Measurements from ENCODE around the gene FOXG1. TPM values are rescaled to one million over a fixed set of nuclear protein-coding genes. Genes with fewer than 3 reads are reported as not detected.

The FOXG1 gene
- total and polyA plus RNA-seq, 2 of the 4 experiments (the other 2 are of a cell fraction): not detected

DNA sequence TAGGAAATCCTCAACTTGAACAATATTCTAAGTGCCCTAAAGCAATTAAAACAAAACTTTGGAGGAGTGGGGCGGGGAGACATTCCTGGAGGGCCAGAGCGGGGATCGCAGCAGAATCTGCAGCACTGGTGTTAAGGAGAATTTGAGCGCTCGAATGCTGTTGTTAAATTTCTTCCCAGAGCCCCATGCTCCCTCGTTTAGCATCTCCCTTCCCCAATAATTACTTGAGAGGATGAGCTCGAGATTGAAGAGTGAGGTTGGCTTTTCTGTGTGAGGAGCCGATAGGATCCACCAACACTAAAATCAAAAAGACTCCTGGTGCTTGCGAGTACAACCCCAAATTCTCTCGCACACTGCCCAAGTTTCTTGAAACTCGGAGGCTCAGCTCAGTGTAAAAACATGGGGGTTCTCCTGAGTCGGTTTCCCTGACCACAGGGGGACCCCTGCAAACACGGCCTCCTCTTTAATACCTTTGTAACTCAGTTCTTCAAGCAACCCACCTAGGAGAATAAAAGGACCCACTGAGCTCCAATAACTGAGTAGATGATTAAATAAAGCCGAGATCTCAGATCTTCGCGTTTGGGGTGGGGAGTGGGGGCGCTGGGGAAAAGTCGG is 10.2 kb upstream of the FOXG1 start:
- H2BK5ac ChIP-seq (ENCODE audit: low read depth, low read length, poor library complexity, severe bottlenecking): no peak overlapping the region
- no peaks in the 10 kb centered on the region for H3K9me1 ChIP-seq (ENCODE audit: insufficient read depth, low read length)
- H2BK20ac ChIP-seq (ENCODE audit: low read depth, low read length): no peak overlapping the region
- H3K4me1 ChIP-seq (ENCODE audit: control insufficient read depth, insufficient read depth, low read length): no peaks in the 10 kb centered on the region
- H3K27me3 ChIP-seq (ENCODE audit: control insufficient read depth, insufficient read depth, low read length): peaks cover 61% of the 10 kb centered on the region
- dilution Hi-C loops (cut with HindIII; ENCODE audit: low sequenced_read_pairs, unreplicated experiment): loop anchor here (10.0 kb wide), 1 partner anchor 778 kb away; no protein-coding TSS in a partner anchor
- H3K27ac ChIP-seq (ENCODE audit: insufficient read depth, low read length): no peak overlapping the region
- H3K79me1 ChIP-seq (ENCODE audit: low read depth in 1 of 2, low read length in 2 of 2): no peaks in the 10 kb centered on the region
- no peak overlapping the region for H3K4me3 ChIP-seq (ENCODE audit: insufficient read depth, low read depth, low read length)
- POLR2A ChIA-PET (ENCODE audit: unreplicated experiment): interaction anchor here (0.7 kb wide), 1 partner anchor 507 kb away, joined by 16 read pairs; no protein-coding TSS in a partner anchor
- H2BK120ac ChIP-seq (ENCODE audit: low read depth, low read length): no peak overlapping the region
- intact Hi-C loops (cut with micrococcal nuclease): loop anchor here (5.0 to 10.0 kb wide), 2 partner anchors 1168 to 1251 kb away; partner anchors contain the start of gene PRKD1
- no peak overlapping the region for H3K18ac ChIP-seq (ENCODE audit: low read depth, low read length)
- H2AK9ac ChIP-seq (replicated peaks; ENCODE audit: low read depth, low read length, poor library complexity): no peak overlapping the region
- no TSS peak for BruUV-seq (replicated peaks)
- H4K20me1 ChIP-seq (ENCODE audit: insufficient read depth, low read length): no peaks in the 10 kb centered on the region
- H3K14ac ChIP-seq (replicated peaks; ENCODE audit: low read depth, low read length): no peak overlapping the region
- H4K8ac ChIP-seq (ENCODE audit: low read depth in 2 of 2, low read length in 2 of 2): no peak overlapping the region
- in situ Hi-C loops (cut with MboI; ENCODE audit: low sequenced_read_pairs): loop anchor here (10.0 to 25.0 kb wide), 2 partner anchors 1256 to 1458 kb away; no protein-coding TSS in a partner anchor
- H3K56ac ChIP-seq (ENCODE audit: extremely low read depth, insufficient read depth, low read length): no peak overlapping the region
- H2AFZ ChIP-seq (replicated peaks; ENCODE audit: low read length, poor library complexity): no peak overlapping the region
- no peak overlapping the region for H4K91ac ChIP-seq (ENCODE audit: insufficient read depth, low read depth, low read length)
- no peak for ATAC-seq (ENCODE audit: low read depth)
- H3K4ac ChIP-seq (ENCODE audit: low read depth, low read length): no peak overlapping the region
- no peak overlapping the region for H3K23ac ChIP-seq (ENCODE audit: low read depth, low read length)
- no peaks in the 10 kb centered on the region for H3K36me3 ChIP-seq (ENCODE audit: control insufficient read depth, insufficient read depth, low read length)
- TF ChIP-seq, protein P1, sequence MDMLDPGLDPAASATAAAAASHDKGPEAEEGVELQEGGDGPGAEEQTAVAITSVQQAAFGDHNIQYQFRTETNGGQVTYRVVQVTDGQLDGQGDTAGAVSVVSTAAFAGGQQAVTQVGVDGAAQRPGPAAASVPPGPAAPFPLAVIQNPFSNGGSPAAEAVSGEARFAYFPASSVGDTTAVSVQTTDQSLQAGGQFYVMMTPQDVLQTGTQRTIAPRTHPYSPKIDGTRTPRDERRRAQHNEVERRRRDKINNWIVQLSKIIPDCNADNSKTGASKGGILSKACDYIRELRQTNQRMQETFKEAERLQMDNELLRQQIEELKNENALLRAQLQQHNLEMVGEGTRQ (IDR thresholded peaks at IDR 0.05; ENCODE audit: low read depth, low read length): no peak
- no peak for TF ChIP-seq MAFK (IDR thresholded peaks at IDR 0.05; ENCODE audit: low read depth, low read length)
- no peak for TF ChIP-seq BHLHE40 (IDR thresholded peaks at IDR 0.05; ENCODE audit: low read depth, low read length)
- no peak for TF ChIP-seq MXI1 (IDR thresholded peaks at IDR 0.05; ENCODE audit: borderline replicate concordance, low read depth, low read length)
- TF ChIP-seq, protein P2, sequence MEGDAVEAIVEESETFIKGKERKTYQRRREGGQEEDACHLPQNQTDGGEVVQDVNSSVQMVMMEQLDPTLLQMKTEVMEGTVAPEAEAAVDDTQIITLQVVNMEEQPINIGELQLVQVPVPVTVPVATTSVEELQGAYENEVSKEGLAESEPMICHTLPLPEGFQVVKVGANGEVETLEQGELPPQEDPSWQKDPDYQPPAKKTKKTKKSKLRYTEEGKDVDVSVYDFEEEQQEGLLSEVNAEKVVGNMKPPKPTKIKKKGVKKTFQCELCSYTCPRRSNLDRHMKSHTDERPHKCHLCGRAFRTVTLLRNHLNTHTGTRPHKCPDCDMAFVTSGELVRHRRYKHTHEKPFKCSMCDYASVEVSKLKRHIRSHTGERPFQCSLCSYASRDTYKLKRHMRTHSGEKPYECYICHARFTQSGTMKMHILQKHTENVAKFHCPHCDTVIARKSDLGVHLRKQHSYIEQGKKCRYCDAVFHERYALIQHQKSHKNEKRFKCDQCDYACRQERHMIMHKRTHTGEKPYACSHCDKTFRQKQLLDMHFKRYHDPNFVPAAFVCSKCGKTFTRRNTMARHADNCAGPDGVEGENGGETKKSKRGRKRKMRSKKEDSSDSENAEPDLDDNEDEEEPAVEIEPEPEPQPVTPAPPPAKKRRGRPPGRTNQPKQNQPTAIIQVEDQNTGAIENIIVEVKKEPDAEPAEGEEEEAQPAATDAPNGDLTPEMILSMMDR (conservative IDR thresholded peaks at IDR 0.05; ENCODE audit: low read depth, low read length): no peak
- TF ChIP-seq RFX5 (IDR thresholded peaks at IDR 0.05; ENCODE audit: low read depth, low read length): no peak
- no peak for TF ChIP-seq RAD21 (IDR thresholded peaks at IDR 0.05; ENCODE audit: low read length)
- no peak for TF ChIP-seq FOS (IDR thresholded peaks at IDR 0.05; ENCODE audit: low read depth, low read length)
- no peak for TF ChIP-seq MAZ (IDR thresholded peaks at IDR 0.05; ENCODE audit: borderline replicate concordance, low read depth, low read length)
- no peak for TF ChIP-seq ELK1 (IDR thresholded peaks at IDR 0.05; ENCODE audit: borderline replicate concordance, low read depth, low read length)
- no peak overlapping the region for H2BK15ac ChIP-seq (ENCODE audit: low read depth, low read length)
- 0 out of 2 replicates have a peak, but pooled peaks cover 2% of the 10 kb centered on the region for H3K9me3 ChIP-seq (ENCODE audit: control insufficient read depth, insufficient read depth, low read length)
- H2AK5ac ChIP-seq (ENCODE audit: low read depth, low read length): no peak overlapping the region
- H4K5ac ChIP-seq (ENCODE audit: low read depth, low read length): no peak overlapping the region
- no CpG with 5 or more reads among the region's 18 CpGs for WGBS, 2 experiments (ENCODE audit: extremely low coverage in 2 of 2, insufficient read length in 1 of 2)
- no peak overlapping the region for H3K4me2 ChIP-seq (ENCODE audit: low read depth, low read length)
- CTCF ChIA-PET: interaction anchor here (0.6 to 2.1 kb wide), 7 partner anchors 10 to 779 kb away, joined by 3 to 6 read pairs (median 4); no protein-coding TSS in a partner anchor
- no peak overlapping the region for H3K9ac ChIP-seq (ENCODE audit: low read depth, low read length)
- no peak for DNase-seq
